GM18508 (cell line): ENCODE data around the gene RASGRF2.

ENCODE experiments used
- ATAC-seq: cut with Tn5 transposase; IDR thresholded peaks from one replicate; pipeline ENCODE4 v1.9.1; 2021; ENCODE audit warnings: moderate number of reproducible peaks; ENCODE audit not compliant: insufficient read depth, unreplicated experiment

Gene RASGRF2

DNA sequence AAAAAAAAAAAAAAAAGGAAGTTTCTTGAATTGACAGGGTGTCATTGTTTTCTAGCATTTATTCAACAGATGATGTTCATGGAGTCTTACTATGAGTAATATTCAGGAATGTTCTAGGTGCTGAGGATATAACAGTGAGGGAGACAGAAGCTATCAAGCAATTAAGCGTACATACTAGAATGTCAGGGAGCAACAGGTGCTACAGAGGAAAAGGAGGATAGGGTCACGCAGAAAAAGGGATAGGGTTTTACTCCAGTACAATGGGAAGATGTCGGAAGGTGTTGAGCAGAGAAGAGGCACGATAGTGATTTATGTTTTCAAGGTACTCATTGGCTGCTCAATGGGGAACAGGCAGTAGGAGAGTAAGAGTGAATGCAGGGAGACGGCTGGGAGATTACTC lies 6.6 kb upstream of the RASGRF2 start:
- no peak for ATAC-seq

DNA sequence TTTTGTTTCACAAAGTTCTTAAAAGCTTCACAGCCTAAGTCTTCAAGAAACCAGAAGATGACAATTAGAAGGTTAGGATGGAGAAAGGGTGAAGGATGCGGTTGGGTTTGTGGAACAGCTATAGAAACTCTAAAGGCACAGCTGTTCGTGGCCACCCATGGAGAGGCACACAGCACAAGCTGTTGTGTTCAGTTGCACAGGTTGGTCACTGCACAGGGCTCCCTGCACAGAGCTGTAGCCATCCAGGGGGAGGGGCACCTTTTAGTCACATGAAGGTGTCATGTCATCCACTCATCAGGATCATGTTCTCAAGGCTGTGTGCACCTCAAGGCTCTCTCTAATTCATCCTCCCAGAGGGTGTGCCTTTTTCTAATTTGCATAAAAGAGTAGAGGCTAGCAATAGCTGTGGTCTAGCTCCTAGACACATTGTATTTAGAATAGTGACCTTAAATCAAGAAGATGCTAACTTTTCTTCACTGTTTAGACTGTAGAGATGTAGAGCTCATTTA lies 5.0 kb upstream of the RASGRF2 start:
- ATAC-seq, result no peak

DNA sequence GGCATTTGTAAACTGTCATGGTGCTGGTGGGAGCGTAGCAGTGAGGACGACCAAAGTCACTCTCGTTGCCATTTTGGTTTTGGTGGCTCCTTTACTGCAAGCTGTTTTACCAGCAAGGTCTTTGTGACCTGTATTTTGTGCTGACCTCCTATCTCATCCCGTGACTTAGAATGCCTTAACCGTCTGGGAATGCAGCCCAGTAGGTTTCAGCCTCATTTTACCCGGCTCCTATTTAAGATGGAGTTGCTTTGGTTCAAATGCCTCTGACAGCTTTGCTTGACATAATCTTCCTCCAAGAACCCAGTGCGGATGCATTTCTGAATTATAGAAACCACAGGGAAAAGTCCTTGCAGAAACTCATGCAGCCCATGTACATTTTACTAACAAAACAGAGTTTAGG lies 3.9 kb upstream of the RASGRF2 start:
- ATAC-seq, result no peak

DNA sequence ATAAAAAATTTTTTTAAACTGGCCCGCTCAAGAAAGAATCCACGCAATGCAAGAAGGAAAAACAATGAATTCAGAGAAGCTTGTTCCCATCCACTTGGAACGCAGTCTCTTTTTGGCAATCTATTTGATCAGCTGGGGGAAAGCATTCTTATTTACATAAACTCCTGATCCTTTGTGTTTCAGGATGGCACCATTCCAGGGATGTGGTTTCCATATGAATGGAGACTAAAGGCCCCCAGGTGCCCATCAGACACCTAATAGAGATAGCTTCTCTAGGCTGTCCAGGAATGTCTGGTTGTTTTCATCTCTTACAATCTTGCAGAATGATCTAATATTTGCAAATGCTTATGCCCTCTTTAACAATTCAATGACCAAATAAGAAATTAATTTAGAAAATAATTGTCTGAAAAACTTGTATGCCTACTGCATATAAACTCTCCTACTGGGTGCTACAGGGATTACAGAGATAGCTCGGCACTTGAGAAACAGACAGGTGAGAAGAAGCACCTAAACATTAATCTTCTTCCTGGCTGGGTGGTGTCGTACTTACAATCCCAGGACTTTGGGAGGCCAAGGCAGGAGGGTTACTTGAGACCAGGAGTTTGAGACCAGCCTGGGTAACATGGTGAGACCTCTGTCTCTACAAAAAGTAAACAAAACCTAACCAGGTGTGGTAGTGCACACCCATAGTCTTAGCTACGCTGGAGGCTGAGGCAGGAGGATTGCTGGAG lies 3.0 kb upstream of the RASGRF2 start:
- no peak for ATAC-seq

DNA sequence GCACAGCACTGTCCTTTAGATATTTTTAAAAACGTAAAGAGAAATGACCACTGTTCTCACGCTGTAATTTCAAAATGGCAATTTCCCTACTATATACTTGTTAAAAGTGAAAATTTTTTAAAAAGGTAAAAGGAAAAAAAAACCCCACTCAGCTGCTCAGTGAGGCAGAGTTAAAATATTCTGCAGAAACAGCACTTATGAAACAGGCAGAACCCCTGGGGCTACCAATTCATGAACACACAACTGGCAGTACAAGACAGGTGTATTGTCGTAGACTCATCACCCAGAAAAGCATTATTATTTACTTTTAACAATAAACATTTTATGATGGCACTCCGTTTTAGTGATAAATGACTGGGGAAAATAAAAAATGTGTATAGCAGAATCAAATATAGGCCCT lies 1.5 kb upstream of the RASGRF2 start:
- no peak for ATAC-seq

DNA sequence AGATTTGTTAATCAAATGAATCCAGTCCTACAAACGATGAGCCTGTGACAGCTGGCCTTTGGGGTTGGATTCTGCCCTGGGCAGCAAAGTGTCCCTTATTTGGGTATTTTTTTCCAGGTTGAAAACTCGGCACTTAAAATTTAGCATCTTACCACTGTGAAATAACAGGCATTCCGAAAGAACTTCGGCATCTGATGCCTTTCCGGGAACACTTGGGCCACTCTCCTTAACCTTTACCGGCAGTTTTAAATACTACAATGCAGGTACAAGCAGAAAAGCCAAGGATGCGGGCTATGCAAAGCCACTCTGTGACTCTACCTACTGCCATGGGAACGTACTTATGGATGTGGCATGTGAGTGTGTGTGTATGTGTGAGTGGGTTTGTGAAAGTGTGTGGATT lies 1.0 kb upstream of the RASGRF2 start:
- ATAC-seq, result no peak

DNA sequence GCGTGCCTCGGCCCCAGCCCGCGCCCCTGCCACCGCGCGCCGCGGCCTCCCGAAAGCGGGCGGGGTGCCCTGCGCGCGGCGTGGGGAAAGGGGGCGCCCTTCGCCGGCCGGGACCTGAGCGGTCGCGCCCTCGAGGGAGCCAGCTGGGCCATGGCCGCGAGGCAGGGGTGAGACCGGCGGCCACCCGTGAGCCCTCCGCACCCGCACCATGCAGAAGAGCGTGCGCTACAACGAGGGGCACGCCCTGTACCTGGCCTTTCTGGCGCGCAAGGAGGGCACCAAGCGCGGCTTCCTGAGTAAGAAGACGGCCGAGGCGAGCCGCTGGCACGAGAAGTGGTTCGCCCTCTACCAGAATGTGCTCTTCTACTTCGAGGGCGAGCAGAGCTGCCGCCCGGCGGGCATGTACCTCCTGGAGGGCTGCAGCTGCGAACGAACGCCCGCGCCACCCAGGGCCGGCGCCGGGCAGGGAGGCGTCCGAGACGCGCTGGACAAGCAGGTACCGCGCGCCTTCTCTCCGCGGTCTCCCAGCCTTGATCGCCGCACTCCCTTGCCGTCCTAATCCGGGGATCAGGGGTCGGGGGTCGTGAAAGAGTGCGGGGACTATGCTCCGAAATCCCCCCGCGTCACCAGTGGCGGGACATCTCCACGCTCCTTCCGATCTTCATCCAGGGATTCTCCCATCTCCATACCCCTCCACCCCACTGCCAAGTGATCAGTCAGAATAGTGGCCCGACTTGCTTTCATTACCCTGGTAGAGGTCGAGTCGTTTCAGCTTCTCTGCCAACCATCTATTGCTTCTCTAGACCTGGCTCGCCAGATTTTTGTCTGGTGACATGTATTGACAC lies 590 bp downstream of the RASGRF2 start:
- no peak for ATAC-seq

DNA sequence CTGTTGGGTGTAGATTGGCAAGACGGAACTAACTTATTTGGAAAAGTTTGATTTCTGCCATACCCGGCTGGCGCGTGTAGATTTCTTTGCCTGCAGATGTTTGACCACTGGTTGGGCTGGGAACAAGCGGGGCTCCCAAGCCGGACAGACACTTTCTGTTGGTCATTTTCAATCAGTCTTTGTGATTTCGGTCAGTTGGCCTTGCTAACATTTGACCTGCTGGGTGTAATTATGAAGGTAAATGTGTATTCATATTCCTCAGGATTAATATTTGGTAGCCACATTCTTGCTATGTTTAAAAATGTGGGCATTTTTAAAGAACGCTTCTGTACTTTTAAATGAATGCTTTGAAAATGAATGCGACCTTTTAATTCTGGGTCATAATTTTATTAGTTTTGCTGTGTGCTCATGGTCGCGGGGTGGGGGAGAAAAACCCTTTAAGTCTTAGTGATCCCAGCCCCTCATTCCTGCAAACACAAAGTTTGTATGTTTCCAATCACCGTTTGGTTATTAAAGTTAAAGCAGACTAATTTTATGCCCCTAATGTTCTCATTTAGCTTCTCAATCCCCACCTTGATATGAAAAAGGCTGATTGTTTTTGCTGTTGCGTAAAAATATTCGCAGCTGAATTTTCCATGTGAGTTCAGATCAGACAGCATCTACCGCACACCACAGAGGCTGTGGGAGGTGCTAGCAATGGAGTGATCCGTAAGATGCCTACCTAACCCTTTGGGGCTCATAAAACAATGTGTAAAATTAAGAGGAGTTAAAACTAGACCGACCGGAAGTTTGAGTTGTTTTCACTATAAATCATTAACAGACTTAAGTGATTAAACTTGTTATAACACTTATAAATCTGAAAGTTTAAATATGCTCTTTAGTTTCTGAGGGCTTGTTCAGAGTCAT lies 1.5 kb downstream of the RASGRF2 start:
- no peak for ATAC-seq

DNA sequence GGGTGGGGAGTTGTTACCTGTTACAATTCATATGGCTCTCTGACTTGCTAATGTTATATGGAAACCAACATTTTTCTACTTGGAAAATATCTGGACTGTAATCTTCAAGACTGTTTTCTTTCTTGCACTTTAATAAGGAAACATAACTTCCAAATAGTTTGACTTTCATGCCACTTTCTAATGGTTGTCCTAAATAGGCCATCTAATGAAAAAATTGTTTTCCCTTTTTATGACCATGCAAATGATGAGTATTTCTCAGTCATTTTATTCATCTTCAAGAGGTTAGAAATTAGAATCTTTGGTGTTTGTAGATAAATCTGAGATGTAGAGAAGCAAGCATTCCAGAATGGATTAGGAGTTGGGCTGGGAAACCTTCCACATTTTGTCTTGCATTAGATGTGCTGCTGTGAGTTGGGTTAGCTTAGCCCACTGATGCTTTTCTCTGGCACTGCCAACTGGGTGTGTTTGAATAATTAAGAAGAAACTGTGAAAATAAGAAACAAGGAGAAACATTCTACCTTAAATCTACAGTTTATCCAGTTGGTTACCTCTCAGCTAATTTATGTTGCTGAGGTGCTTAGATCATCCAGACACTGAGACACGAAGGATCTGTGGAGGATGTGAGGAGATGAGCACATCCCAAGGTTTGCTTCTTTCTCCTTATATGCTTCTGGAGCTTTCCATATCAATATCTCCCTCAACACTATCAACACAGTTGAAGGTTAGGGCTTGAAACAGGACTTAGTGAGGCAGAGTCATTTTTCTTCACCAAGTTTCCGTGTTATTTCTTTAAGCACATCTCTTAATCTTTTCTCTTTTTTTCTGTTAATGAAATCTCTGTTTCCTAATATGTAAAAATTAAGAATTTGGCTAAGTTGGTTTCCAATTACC lies 2.7 kb downstream of the RASGRF2 start:
- ATAC-seq, result no peak

DNA sequence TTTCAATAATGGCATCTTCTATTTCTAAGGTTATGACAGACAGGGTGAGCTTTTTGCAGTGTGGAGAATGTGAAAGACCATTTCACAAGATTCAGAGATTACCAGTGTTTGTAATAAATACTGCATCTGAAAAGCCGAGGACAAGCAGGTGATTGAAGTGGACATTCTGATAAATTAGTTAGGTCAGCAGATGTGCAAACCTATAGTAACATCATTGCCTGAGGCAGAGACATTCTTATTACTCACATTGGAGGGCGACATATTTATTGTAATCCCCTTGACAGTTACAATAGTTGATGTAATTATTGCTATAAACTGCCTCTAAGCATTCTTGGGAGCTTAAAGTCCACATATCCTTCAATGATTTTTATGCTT lies 3.3 kb downstream of the RASGRF2 start:
- no peak for ATAC-seq

DNA sequence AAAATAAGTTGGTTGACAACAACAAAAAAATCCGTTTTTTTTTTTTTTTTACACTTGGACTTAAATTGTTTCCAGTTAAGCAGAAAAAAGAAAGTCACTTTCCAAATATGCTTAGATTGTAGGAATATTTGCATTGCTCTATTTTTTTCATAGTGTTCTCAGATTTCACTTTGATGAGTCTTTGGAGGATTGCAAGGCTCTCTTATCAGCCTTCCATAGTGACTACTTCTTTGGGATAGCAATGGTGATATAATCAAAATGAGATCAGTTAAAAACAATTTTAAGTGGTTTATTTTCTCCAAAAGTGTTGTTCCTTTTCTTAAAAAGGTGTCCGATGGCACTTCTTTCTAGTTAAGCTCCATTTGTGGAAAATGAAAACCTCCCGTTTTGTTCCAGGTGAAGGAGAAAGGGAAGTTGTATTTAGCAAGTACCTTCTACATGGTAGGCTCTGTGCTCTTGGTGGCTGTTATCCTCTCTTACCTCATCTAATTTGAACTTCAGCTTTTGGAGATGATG lies 3.9 kb downstream of the RASGRF2 start:
- ATAC-seq, result no peak

DNA sequence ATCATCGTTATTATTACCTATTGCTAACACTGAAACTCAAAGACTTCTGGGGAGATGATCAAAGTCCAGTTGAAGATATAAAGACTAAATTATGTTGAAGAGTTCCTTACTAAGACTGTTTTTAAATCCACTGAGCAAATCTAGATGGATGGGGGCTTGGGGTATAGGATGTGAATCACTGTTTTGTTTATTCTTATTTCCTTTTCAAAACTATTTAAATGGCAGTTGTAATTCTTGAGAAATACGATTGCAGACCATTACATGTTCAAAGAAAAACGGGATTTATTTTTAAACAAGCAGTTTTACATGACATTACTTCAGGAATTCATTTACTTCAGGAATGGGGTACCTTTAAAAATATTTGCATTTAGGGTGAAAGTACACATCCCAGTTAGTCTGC lies 4.3 kb downstream of the RASGRF2 start:
- no peak for ATAC-seq

DNA sequence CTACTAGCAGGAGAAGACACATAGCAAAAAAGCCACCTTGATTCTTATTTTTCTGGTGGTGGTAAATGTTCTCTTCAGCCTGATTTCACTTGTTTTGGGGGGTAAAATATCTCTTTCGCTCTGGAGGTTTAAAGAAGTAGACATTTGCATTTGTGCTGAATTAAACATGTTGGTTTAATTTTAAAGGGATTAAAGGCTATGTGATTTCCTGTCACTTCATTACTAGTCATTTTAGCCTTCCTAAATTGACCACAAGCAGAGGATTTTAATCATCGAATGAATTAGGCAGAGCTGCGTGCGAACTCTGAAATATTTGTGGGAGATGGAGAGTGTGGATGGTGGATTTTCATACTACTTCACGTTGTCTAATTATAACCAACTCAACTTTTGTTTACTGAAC lies 4.8 kb downstream of the RASGRF2 start:
- ATAC-seq, result no peak

DNA sequence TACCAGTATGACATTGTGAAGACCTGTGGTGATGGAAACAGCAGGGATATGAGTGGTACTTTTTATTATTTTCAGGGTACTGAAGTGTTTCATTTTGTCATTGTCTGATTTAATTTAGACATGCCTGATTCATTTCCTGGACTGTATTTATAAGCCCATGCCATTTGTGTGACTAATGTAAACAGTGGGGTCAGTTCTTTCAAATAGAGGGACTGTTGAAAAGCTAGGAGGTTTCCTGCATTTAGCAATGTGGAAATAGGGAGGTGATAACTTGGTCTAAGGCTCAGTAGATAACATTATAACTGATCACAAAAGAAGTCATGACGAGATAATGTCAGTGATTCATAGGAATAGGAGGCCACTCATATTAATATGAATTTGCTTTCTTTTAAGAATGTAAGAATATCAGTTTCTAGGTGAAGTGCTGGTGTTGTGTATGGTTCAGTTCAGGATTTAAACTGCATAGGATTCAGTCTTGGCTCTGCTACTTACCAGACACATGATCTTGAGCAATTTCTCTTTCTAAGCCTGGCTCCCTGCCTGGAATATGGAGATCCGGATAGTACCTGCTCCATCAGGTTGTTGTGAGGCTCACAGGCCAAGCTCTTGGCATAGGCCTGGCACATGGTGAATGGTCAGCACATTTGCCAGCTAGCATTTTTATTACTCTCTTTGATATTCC lies 7.5 kb downstream of the RASGRF2 start:
- ATAC-seq, result no peak

DNA sequence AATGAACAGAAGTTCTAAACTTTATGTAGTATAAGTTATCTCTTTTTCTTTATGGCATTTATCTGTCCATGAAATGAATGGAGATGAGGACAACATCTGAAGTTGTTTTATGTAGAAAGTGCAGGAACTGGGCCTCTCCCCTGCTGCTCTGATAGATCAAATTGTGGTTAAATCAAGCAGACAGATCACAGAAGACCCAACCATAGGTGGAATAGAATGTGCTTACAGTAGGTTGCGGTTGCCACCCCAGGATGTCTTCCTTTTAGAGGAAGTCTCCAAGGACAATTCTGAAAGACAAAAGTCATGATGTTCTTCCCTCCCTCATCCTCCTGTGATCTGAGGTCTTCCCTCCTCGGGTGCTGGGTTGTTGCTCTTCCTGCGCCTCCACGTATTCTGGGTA lies 12.9 kb downstream of the RASGRF2 start:
- no peak for ATAC-seq

DNA sequence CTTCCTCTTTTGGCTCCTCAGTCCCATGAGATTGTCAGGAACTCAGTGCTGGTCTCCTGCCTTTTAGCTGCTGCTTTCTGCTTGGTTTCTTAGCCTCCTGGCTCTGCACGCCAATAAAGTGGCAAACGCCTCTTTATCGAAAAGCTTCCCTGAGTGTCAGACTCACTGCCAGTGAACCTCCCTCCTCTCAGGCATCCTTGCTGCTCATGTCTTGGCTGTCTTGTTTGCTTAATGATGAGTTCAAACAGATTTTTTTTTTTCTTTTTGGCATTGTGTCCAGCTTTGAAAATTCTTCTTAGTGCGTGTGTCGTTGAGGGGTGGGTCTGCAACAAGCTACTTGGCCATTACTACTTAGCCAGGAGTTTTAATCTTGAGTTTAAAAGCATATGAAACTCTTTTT lies 14.9 kb downstream of the RASGRF2 start:
- ATAC-seq, result no peak

DNA sequence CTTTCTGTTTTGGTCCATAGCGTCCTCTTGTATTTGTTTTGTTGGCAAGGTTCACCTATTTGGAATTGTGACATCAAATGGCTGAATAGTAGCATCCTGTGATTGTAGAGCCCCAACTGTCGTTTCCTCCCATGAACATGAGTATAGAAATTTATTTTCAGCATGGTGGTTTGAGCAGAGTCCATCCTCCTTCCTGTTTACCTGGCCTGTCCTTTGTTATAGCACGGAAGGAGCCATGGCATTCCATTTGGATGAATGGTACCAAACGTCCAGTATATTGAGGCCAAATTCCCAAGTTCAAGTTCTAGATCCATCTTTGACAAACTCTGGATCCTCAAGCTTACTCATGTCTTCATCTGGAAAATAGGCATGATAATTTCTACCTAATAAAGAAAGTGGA lies 16.8 kb downstream of the RASGRF2 start:
- ATAC-seq, result no peak

DNA sequence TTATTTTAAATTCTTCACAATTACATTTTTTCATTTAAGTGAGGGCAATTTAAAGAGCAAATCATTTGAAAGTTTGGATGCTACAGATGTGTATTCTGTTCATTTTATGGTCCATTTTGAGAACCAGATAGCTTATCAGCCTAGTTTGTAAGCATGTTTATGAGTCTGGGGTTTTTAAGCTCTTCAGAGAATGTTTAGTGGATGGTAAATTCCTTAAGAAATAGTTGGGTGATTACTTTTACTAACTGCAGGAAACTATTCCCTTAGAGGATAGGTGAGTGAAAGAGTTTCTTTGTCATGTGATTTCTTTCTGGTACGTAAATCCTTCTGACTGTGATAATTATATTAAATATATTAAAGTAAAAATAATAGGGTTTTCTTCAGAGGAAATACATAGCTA lies 17.6 kb downstream of the RASGRF2 start:
- no peak for ATAC-seq

DNA sequence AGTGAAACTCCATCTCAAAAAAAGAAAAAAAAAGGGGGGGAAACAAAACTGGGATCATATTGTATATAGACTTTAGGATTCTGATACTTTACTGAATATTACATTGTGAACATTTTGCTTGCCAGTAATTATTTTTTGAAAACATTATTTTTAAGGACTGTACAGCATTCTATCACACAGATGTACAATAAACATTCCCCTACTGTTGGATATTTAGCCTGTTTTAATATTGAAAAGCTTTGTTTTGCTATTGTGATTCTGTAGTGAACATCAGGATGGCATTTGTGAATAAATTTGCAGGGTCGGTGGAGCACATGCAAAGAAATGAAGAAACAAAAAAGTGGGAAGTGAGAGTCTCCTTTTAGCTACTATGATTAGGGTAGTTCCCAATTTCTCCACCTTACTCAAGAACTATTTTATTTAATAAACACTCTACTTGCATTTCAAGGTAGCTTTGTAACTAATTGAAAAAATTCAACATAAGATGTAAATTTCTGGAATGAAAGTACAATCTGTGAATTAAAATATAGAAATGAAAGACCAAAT lies 18.7 kb downstream of the RASGRF2 start:
- no peak for ATAC-seq
